OCI-LY7 (cell line): ENCODE results near the gene TRIM50.

Experiments
- EZH2phosphoT487 ChIP-seq: fragments of 200-600 bp; sonication (generic); IDR thresholded peaks from 2 replicates; pipeline ENCODE4 v1.6.1; 2018; ENCODE audit warnings: low read depth, borderline replicate concordance, mild to moderate bottlenecking, mixed run types, antibody characterized with exemption, low read length, moderate library complexity, mixed read lengths
- TF ChIP-seq, protein P1 (sequence below): fragments of 200-600 bp; sonication (generic); conservative IDR thresholded peaks from 2 replicates; pipeline ENCODE4 v1.5.1; 2014; ENCODE audit warnings: mild to moderate bottlenecking, antibody characterized with exemption, low read length, moderate library complexity, mixed read lengths

DNA sequence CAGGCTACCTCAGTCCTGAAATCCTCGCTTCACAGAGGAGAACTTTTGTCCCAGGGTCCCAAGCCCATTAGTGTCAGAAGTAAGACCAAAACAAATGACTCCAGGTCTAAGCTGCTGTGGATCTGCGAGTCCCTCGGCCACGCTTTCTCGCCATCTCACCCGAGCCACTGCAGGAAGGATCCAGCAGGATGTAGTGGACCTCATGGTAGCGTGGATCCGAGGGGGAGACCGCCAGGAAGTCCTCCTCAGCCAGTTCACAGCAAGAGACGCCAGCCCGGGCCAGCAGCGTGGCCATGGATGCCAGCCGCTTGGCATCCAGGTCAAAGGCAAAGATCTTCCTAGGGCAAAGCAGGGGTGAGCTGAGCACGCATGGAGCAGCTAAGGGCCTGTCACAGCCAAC, 23.8 kb downstream of the TRIM50 start:
- TF ChIP-seq, protein P1, sequence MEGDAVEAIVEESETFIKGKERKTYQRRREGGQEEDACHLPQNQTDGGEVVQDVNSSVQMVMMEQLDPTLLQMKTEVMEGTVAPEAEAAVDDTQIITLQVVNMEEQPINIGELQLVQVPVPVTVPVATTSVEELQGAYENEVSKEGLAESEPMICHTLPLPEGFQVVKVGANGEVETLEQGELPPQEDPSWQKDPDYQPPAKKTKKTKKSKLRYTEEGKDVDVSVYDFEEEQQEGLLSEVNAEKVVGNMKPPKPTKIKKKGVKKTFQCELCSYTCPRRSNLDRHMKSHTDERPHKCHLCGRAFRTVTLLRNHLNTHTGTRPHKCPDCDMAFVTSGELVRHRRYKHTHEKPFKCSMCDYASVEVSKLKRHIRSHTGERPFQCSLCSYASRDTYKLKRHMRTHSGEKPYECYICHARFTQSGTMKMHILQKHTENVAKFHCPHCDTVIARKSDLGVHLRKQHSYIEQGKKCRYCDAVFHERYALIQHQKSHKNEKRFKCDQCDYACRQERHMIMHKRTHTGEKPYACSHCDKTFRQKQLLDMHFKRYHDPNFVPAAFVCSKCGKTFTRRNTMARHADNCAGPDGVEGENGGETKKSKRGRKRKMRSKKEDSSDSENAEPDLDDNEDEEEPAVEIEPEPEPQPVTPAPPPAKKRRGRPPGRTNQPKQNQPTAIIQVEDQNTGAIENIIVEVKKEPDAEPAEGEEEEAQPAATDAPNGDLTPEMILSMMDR: no peak
- no peak for TF ChIP-seq EZH2phosphoT487
